GM12801 (cell line): Measurements from ENCODE around the gene DIS3L2.

Experiments used
- TF ChIP-seq, protein P1 (sequence below): IDR thresholded peaks from one replicate; pipeline ENCODE4 v1.5.1; 2011; ENCODE audit warnings: control low read depth; ENCODE audit not compliant: insufficient read length; ENCODE audit errors: extremely low read depth

DIS3L2 gene

DNA sequence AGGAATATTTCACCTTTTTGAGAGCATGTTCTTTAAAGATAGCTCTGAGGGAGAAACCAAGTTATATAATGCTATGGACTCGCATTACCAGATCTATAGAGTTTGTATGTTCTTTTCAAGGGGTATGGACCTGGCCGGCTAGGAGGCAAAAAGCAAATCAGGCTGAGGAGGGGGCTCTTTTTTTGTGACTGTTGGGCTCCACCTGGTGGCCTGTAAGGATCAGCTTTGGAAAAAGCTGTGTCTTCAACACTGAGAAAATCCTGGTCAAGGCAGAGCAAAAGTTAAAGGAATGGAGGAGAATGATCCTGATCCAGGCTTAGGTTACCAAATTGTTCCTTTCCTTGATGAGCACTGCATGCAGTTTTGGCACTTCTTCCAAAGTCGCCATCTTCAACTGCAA lies 180.5 kb downstream of the DIS3L2 start:
- TF ChIP-seq, protein P1, sequence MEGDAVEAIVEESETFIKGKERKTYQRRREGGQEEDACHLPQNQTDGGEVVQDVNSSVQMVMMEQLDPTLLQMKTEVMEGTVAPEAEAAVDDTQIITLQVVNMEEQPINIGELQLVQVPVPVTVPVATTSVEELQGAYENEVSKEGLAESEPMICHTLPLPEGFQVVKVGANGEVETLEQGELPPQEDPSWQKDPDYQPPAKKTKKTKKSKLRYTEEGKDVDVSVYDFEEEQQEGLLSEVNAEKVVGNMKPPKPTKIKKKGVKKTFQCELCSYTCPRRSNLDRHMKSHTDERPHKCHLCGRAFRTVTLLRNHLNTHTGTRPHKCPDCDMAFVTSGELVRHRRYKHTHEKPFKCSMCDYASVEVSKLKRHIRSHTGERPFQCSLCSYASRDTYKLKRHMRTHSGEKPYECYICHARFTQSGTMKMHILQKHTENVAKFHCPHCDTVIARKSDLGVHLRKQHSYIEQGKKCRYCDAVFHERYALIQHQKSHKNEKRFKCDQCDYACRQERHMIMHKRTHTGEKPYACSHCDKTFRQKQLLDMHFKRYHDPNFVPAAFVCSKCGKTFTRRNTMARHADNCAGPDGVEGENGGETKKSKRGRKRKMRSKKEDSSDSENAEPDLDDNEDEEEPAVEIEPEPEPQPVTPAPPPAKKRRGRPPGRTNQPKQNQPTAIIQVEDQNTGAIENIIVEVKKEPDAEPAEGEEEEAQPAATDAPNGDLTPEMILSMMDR: no peak

GRCh38 chr2:232142502-232142901 lies 181.0 kb downstream of the DIS3L2 start:
- TF ChIP-seq, protein P1: no peak

DNA sequence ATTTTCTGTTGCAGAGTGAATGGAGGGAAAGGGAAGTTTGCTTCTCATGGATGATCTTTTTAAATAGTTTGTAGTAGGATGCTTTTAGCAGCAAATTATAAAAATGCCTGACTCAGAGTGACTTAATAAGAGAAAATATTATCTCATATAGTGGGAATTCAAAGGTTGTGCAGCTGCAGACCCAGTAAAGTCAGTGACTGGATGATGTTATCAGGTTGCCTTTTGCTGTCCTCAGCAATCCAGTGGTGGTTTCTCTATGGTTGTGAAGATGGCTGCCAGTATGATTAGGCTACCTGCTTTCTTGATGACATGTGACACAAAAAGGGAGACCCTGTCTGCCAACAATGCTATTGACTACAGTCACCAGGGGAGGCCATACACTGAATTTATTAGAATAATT lies 184.8 kb downstream of the DIS3L2 start:
- TF ChIP-seq, protein P1: no peak

DNA sequence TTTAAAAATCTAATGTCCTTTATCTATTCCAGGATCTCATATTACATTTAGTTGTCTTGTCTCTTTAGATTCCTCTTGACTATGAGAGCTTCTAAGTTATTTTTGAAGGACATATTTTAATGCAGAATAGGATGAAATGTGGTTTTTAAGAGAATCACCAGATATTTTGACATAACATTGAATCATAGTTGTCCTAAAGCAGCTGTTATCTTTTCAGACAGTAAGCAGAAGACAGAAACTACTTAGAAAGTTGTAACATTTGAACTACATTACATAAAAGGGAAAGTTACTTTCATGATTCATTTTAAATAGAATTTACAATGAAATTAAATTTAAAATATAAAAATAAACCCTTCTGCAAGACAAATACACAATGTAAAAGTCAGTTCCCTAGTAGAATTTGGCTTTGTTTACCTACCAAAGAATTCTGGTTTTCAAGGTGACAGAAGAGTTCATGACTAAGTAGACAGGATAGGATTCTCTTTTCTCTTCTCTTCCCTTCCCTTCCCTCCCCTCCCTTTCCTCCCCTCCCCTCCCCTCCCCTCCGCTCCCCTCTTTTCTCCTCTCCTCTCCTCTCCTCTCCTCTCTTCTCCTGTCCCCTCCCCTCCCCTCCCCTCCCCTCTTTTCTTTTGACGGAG lies 186.0 kb downstream of the DIS3L2 start:
- TF ChIP-seq, protein P1: no peak

- TF ChIP-seq, protein P1: no peak
These were observed 200.7 kb downstream of the DIS3L2 start for GRCh38 chr2:232162187-232162586.

DNA sequence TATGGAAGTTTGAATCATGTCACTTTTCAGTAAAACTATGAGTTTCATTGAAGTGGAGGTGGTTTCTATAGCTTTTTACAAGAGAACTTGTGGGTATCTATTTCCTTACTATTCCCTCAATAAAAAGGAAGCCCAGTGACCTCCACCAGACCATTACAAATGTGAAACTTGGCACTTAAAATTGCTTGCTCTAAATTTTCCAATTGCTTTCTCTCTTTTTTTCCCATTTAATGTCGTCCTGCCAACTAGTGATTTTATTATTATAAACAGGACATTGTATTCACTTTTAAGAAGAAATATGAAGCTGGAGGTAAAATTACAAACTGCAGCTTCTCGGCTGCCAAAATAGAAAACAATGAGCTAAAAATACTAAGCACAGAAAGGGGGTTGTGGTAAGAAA lies 208.9 kb downstream of the DIS3L2 start:
- TF ChIP-seq, protein P1: no peak

DNA sequence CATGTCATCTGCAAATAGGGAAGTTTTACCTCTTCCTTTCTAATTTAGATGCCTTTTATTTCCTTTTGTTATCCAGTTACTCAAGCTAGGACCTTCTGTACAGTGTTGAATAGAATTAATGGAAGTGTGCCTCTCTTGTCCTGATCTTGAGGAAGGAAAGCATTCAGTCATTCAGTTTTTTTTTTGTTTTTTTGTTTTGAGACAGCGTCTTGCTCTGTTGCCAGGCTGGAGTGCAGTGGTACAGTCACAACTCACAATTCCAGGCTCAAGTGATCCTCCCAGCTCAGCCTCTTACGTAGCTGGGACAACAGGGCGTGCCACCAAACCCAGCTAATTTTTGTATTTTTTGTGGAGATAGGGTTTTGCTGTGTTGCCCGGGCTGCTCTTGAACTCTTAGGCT lies 213.1 kb downstream of the DIS3L2 start:
- TF ChIP-seq, protein P1: no peak

GRCh38 chr2:232183279-232183678 lies 221.8 kb downstream of the DIS3L2 start:
- TF ChIP-seq, protein P1: no peak
